Kidney (tissue), 14 donors: Measurements from ENCODE around the gene SPINT4. TPM values are rescaled to one million over a fixed set of nuclear protein-coding genes. Genes with fewer than 3 reads are reported as not detected.

Experiments
- DNase-seq, 5 donors: peaks; one replicate each; pipeline ENCODE4 v3.0.0-alpha.2; 2013 to 2020
- FAIRE-seq: peaks from 2 replicates; lab custom pipeline; 2012; peaks lifted over from hg19 to GRCh38; lab: Jason Lieb, UNC
- H3K27ac ChIP-seq, 2 donors: one replicate each; pipeline ENCODE4 v1.7.0; 2013; ENCODE audit warnings: low read depth in 2 of 2, low read length in 2 of 2, inconsistent platforms in 1 of 2
- H3K27me3 ChIP-seq: one replicate; pipeline ENCODE4 v1.7.1; 2013; ENCODE audit warnings: low read length, inconsistent platforms; ENCODE audit not compliant: control insufficient read depth, insufficient read depth
- H3K36me3 ChIP-seq, 3 donors: one replicate each; pipeline versions ENCODE4 v1.7.0 to v1.7.1; 2013; ENCODE audit warnings: low read length in 3 of 3, control low read depth in 1 of 3, inconsistent platforms in 1 of 3; ENCODE audit not compliant: insufficient read depth in 3 of 3, control insufficient read depth in 2 of 3
- H3K4me1 ChIP-seq, 3 donors: one replicate each; pipeline versions ENCODE4 v1.7.0 to v1.7.1; 2013; ENCODE audit warnings: low read length in 3 of 3, inconsistent platforms in 1 of 3, low read depth in 1 of 3; ENCODE audit not compliant: control insufficient read depth in 2 of 3, insufficient read depth in 2 of 3
- H3K4me3 ChIP-seq, 3 donors: one replicate each; pipeline versions ENCODE4 v1.7.0 to v1.8.1; 2013; ENCODE audit warnings: low read length in 3 of 3, control low read depth in 1 of 3, inconsistent platforms in 1 of 3
- H3K9ac ChIP-seq, 3 donors: one replicate each; pipeline versions ENCODE4 v1.7.0 to v1.7.1; 2013; ENCODE audit warnings: low read length in 3 of 3, control low read depth in 1 of 3, inconsistent platforms in 1 of 3
- H3K9me3 ChIP-seq, 3 donors: one replicate each; pipeline versions ENCODE4 v1.7.0 to v1.7.1; 2013; ENCODE audit warnings: low read length in 3 of 3, control low read depth in 1 of 3, inconsistent platforms in 1 of 3; ENCODE audit not compliant: control insufficient read depth in 2 of 3, insufficient read depth in 1 of 3
- CTCF ChIP-seq: IDR thresholded peaks from 3 replicates; pipeline ENCODE4 v1.5.1; 2012; ENCODE audit warnings: mild to moderate bottlenecking, moderate library complexity, borderline replicate concordance; ENCODE audit not compliant: insufficient read depth; ENCODE audit errors: extremely low read depth
- intact Hi-C: fragments of 100-400 bp; cut with DNase I; formaldehyde crosslinking; loops from one replicate; pipeline ENCODE4 v1.11.1; 2022
- microRNA-seq: library from miRNA; unstranded; fragments of <30 nt; microRNA quantifications from one replicate; pipeline ENCODE4 v1.2.0, GENCODE V29; 2020
- polyA plus RNA-seq: library from polyadenylated mRNA; stranded (reverse); fragments of 350-450 nt; fragmentation: Illumina TruSeq; extraction: RNeasy Lipid Tissue Mini Kit (QIAGEN cat#74804); gene quantifications from one replicate; pipeline ENCODE4 v1.2.3, GENCODE V29; 2014; ENCODE audit warnings: low read depth, low replicate concordance; ENCODE audit not compliant: insufficient read depth
- total RNA-seq: library from RNA; stranded (reverse); fragmentation: NEBNext Ultra II Directional; extraction: Animal tissue kit (Norgen Biotek cat#: 25700); gene quantifications from one replicate; pipeline ENCODE4 v1.2.1, GENCODE V29; 2021
- donor health status: control.
- donor health status: control.
- donor health status: control.
- donor health status: control.
- donor health status: control.
- donor health status: DM: yes; HTN: yes; CAD: no.
- donor health status: Normal renal cell carcinoma (clear cell type).

The SPINT4 gene
- total and polyA plus RNA-seq, 2 donors from 2014 or later: not detected

- no peaks in the 10 kb centered on the region for H3K36me3 ChIP-seq
- no peaks in the 10 kb centered on the region for H3K27me3 ChIP-seq
- no peak overlapping the region for H3K9ac ChIP-seq
- DNase-seq (no peak), FAIRE-seq (no peak)
- no peak overlapping the region for H3K4me3 ChIP-seq
- H3K27ac ChIP-seq: no peak overlapping the region
- peaks cover 0 to 3% (median 3%) of the 10 kb centered on the region in 3 donors for H3K4me1 ChIP-seq
- H3K9me3 ChIP-seq: no peaks in the 10 kb centered on the region
- no peak for TF ChIP-seq CTCF
- intact Hi-C loops: loop anchor here (10.0 kb wide), 1 partner anchor 461 kb away; no protein-coding TSS in a partner anchor
Measured at GRCh38 chr20:45775411-45775810, 53.3 kb downstream of the SPINT4 start.

Small RNAs within 50 kb of the gene (microRNA-seq; reads per million reads assigned to microRNA genes)
- gene MIR3617: 2.4 reads per million

Other genes starting within 250 kb of the SPINT4 start
- gene SPINT3, start 206.7 kb upstream of the SPINT4 start, total RNA-seq: not detected
- not detected for gene SPINT3, start 206.7 kb upstream of the SPINT4 start, polyA plus RNA-seq
- not detected for gene WFDC6, start 182.9 kb upstream of the SPINT4 start, total RNA-seq
- gene WFDC6, start 182.9 kb upstream of the SPINT4 start, polyA plus RNA-seq: not detected
- gene EPPIN, start 174.9 kb upstream of the SPINT4 start, total RNA-seq: not detected
- gene EPPIN, start 174.9 kb upstream of the SPINT4 start, polyA plus RNA-seq: not detected
- gene WFDC8, start 143.1 kb upstream of the SPINT4 start, total RNA-seq: not detected
- gene WFDC8, start 143.1 kb upstream of the SPINT4 start, polyA plus RNA-seq: not detected
- gene WFDC10A, start 92.6 kb upstream of the SPINT4 start, total RNA-seq: not detected
- gene WFDC10A, start 92.6 kb upstream of the SPINT4 start, polyA plus RNA-seq: not detected
- gene WFDC9, start 91.1 kb upstream of the SPINT4 start, total RNA-seq: not detected
- gene WFDC9, start 91.1 kb upstream of the SPINT4 start, polyA plus RNA-seq: not detected
- not detected for gene WFDC11, start 52.1 kb upstream of the SPINT4 start, total RNA-seq
- not detected for gene WFDC11, start 52.1 kb upstream of the SPINT4 start, polyA plus RNA-seq
- gene WFDC13, start 20.3 kb upstream of the SPINT4 start, total RNA-seq: not detected
- gene WFDC13, start 20.3 kb upstream of the SPINT4 start, polyA plus RNA-seq: not detected
- 0.60 TPM for gene WFDC10B, start 17.3 kb upstream of the SPINT4 start, total RNA-seq
- not detected for gene WFDC10B, start 17.3 kb upstream of the SPINT4 start, polyA plus RNA-seq
- gene WFDC3, start 69.5 kb downstream of the SPINT4 start, total RNA-seq: 1.2 TPM
- gene WFDC3, start 69.5 kb downstream of the SPINT4 start, polyA plus RNA-seq: 7.7 TPM
- gene DNTTIP1, start 69.6 kb downstream of the SPINT4 start, total RNA-seq: 26.4 TPM
- gene DNTTIP1, start 69.6 kb downstream of the SPINT4 start, polyA plus RNA-seq: 34.7 TPM
- 2.4 TPM for gene UBE2C, start 90.3 kb downstream of the SPINT4 start, total RNA-seq
- gene UBE2C, start 90.3 kb downstream of the SPINT4 start, polyA plus RNA-seq: 2.0 TPM
- not detected for gene TNNC2, start 105.0 kb downstream of the SPINT4 start, total RNA-seq
- 1.9 TPM for gene TNNC2, start 105.0 kb downstream of the SPINT4 start, polyA plus RNA-seq
- gene SNX21, start 111.5 kb downstream of the SPINT4 start, total RNA-seq: 23.2 TPM
- 35.6 TPM for gene SNX21, start 111.5 kb downstream of the SPINT4 start, polyA plus RNA-seq
- gene ACOT8, start 135.0 kb downstream of the SPINT4 start, total RNA-seq: 22.1 TPM
- 71.0 TPM for gene ACOT8, start 135.0 kb downstream of the SPINT4 start, polyA plus RNA-seq
- 3.2 TPM for gene ZSWIM3, start 135.3 kb downstream of the SPINT4 start, total RNA-seq
- 2.6 TPM for gene ZSWIM3, start 135.3 kb downstream of the SPINT4 start, polyA plus RNA-seq
- 13.1 TPM for gene ZSWIM1, start 158.9 kb downstream of the SPINT4 start, total RNA-seq
- 6.7 TPM for gene ZSWIM1, start 158.9 kb downstream of the SPINT4 start, polyA plus RNA-seq
- 6.7 TPM for gene SPATA25, start 165.3 kb downstream of the SPINT4 start, total RNA-seq
- gene SPATA25, start 165.3 kb downstream of the SPINT4 start, polyA plus RNA-seq: 6.7 TPM
- gene NEURL2, start 168.9 kb downstream of the SPINT4 start, total RNA-seq: 27.5 TPM
- 37.3 TPM for gene NEURL2, start 168.9 kb downstream of the SPINT4 start, polyA plus RNA-seq
- 180 TPM for gene CTSA, start 169.0 kb downstream of the SPINT4 start, total RNA-seq
- gene CTSA, start 169.0 kb downstream of the SPINT4 start, polyA plus RNA-seq: 408 TPM
- 345 TPM for gene PLTP, start 189.8 kb downstream of the SPINT4 start, total RNA-seq
- gene PLTP, start 189.8 kb downstream of the SPINT4 start, polyA plus RNA-seq: 790 TPM
- 43.1 TPM for gene PCIF1, start 212.3 kb downstream of the SPINT4 start, total RNA-seq
- 27.4 TPM for gene PCIF1, start 212.3 kb downstream of the SPINT4 start, polyA plus RNA-seq
- 22.3 TPM for gene ZNF335, start 249.9 kb downstream of the SPINT4 start, total RNA-seq
- gene ZNF335, start 249.9 kb downstream of the SPINT4 start, polyA plus RNA-seq: 5.7 TPM